Measurements from ENCODE around the gene TDRKH.

Gene TDRKH

DNA sequence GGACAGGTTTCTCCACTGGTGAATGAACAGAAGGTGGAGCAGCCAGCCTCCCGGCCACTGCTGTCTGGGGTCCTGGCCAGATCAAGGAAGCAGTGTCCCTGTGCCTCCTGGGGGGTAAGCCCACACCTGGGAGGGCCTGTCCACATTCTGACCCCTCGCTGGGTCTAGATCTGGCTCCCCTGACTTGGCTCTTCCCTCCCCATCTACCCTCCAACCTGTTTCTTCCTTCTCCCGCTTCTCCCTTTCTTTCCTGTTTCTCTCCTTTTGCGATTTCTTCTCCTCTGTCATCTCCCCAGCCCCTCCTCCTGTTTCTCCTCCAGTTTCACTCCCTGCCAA, 40.9 kb upstream of the TDRKH start:
- no peak overlapping the region for H3K4me3 ChIP-seq (ENCODE audit: control insufficient read depth, low read depth, low read length)
- TF ChIP-seq, protein P1, sequence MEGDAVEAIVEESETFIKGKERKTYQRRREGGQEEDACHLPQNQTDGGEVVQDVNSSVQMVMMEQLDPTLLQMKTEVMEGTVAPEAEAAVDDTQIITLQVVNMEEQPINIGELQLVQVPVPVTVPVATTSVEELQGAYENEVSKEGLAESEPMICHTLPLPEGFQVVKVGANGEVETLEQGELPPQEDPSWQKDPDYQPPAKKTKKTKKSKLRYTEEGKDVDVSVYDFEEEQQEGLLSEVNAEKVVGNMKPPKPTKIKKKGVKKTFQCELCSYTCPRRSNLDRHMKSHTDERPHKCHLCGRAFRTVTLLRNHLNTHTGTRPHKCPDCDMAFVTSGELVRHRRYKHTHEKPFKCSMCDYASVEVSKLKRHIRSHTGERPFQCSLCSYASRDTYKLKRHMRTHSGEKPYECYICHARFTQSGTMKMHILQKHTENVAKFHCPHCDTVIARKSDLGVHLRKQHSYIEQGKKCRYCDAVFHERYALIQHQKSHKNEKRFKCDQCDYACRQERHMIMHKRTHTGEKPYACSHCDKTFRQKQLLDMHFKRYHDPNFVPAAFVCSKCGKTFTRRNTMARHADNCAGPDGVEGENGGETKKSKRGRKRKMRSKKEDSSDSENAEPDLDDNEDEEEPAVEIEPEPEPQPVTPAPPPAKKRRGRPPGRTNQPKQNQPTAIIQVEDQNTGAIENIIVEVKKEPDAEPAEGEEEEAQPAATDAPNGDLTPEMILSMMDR (conservative IDR thresholded peaks at IDR 0.05; ENCODE audit: control insufficient read depth, insufficient read depth, low read depth, low read length), result no peak
- DNase-seq (ENCODE audit: low read depth), result no peak

DNA sequence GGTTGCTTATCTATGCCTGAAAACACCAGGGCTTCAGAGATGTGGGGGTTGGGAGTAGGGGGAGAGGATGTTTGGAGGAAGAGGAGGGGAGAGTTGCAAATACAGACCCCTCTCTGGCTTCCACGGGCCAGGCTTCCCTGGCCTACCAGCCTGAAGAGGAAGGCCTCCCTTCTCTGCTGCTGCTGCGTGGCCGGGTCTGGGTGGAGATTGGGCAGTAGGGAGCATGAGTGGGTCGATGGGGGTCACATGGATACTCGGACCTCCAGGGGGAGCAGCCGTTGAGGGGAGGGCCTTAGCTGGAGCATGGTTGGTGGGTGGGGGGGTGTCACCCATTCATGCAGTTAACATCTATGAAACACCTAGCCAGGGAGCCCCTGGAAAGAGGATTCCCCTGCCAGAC, 39.8 kb upstream of the TDRKH start:
- no peak overlapping the region for H3K4me3 ChIP-seq (ENCODE audit: control insufficient read depth, low read depth, low read length)
- DNase-seq (ENCODE audit: low read depth), result no peak
- TF ChIP-seq, protein P1 (conservative IDR thresholded peaks at IDR 0.05; ENCODE audit: control insufficient read depth, insufficient read depth, low read depth, low read length), result no peak

- no peak overlapping the region for H3K4me3 ChIP-seq (ENCODE audit: control insufficient read depth, low read depth, low read length)
- TF ChIP-seq, protein P1 (conservative IDR thresholded peaks at IDR 0.05; ENCODE audit: control insufficient read depth, insufficient read depth, low read depth, low read length), result no peak
- no peak for DNase-seq (ENCODE audit: low read depth)
These were observed 39.2 kb upstream of the TDRKH start for GRCh38 chr1:151829352-151830046.

DNA sequence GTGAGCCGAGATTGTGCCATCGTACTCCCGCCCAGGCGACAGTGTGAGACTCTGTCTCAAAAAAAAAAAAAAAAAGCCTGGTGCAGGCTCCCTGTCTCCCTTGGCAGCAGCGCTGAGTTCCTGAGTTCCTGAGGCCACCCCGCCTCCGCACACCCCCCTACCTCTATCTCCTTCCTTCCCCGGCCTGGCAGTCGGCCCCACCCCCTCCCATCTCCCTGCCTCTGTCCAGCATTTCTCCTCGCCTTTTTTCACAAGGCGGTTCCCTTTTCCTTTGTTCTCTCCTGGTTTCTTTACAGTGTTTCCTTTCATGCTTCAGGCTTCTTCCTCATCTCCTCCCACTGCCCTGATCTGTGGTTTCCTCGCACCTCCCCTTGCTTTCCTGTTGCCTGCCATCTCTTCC, 38.6 kb upstream of the TDRKH start:
- TF ChIP-seq, protein P1 (conservative IDR thresholded peaks at IDR 0.05; ENCODE audit: control insufficient read depth, insufficient read depth, low read depth, low read length), result no peak
- DNase-seq (ENCODE audit: low read depth), result peak; percentile 23
- H3K4me3 ChIP-seq (ENCODE audit: control insufficient read depth, low read depth, low read length), result no peak overlapping the region

DNA sequence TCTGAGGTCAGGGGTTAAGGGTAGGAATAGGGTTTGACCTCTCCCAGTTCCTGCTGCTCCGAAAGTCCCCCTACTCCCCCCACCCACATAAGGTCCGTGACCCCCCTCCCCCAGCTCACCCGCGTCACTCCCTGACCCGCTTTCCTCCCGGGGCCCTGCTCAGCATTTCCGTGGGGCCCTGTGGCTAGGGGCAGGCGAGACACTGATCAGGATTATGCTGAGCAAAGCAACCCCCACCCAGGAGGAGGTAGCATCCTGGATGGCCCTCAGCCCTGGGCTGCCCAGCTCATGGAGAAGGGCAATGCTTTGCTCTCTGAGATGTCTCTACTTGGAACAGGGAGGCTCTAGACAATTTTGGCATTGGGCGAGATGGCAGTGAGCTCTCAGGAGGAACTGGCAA, 37.6 kb upstream of the TDRKH start:
- DNase-seq (ENCODE audit: low read depth), result no peak
- H3K4me3 ChIP-seq (ENCODE audit: control insufficient read depth, low read depth, low read length), result no peak overlapping the region
- TF ChIP-seq, protein P1 (conservative IDR thresholded peaks at IDR 0.05; ENCODE audit: control insufficient read depth, insufficient read depth, low read depth, low read length), result no peak

DNA sequence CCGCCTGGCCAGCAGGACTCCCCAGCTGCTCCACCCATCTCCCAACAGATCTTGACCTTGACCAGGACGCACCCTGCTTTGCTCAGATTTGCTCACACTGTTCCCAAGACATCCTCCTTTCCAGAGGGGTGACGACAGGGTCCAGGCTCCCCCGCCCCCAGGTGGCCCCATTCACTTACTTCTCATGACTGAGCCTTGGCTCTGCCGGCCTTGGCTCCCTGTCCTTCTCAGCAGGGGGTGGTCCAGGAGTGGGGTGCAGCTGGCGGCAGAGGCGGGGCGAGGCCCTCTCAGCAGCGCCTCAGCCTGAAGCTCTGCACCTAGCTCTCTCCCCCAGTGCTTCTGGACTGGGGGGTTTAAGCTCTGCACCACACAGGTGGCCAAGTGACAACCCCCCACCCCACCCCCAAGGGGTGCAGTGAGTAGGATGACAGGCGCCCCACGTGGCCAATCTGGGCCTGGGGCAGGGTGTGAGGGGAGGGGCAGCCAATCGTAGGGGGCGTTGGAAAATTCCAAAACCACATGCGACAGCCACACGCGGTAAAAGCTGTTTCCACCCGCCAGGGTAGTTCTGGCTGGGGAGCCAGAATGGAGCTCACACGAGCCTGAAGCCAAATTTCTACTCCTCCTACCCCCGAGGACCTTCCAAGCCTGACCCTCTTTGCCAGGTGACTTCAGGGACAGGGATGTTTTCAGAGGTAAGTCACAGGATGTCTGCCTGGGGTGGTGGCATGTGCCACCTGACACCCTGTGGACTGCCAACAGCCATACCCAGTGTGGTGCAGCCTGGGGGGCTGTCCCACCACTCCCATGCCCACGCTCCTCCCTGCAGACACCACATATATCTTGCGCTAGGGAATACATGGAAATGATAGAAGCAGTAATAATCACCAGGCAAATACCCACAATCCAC, 35.7 kb upstream of the TDRKH start:
- no peak overlapping the region for H3K4me3 ChIP-seq (ENCODE audit: control insufficient read depth, low read depth, low read length)
- DNase-seq (ENCODE audit: low read depth), result no peak

More for the DNA sequence above, 35.7 kb upstream of the TDRKH start:
- TF ChIP-seq, protein P1 (conservative IDR thresholded peaks at IDR 0.05; ENCODE audit: control insufficient read depth, insufficient read depth, low read depth, low read length), result no peak

Measured in fibroblast of mammary gland (primary cell).